T1000 (cell line): Measurements from ENCODE around the gene C8B.
A peak's percentile ranks its signal among the peaks of the same experiment; 100 is the strongest.

Experiments used
- DNase-seq: peaks from one replicate; lab custom pipeline; 2025; ENCODE audit warnings: mixed read lengths; lab: John Stamatoyannopoulos, UW

The C8B gene

DNA sequence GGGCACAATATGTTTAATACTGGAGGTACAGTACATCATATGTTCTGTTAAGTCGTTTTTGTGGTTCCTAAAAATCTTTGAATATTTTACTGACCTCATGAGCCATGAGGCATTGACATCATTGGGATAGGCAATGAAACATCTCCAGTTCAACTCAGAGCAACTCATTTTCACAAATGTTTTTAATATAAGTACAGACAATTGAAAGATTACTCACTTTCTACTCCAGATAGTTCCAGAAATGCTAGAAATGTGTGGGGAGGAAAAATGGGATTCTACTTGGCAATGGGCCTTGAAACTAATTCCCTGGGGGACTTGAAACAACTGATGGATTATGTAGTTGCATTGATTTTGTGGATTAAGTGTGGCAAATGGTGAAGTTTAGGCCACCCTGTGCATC lies 7.2 kb upstream of the C8B start:
- DNase-seq, result no peak

DNA sequence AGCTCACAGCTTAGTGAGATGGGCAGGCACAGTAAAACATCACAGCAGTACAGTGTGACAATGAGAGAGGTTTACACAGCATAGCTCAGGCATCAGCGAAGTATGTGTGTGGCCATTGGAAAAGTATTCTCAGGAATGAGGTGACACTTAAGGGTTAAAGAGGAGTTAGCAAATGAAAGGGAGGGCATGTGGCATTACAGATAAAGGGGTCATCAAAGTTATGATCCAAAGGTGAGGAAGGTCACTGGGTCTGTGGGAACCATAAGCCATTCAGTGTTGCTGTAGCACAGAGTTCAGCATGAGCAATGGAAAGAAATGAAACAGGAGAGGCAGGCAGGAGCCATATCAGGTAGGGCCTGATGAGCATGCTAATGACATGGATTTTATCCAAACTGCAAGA lies 4.5 kb upstream of the C8B start:
- DNase-seq, result no peak

DNA sequence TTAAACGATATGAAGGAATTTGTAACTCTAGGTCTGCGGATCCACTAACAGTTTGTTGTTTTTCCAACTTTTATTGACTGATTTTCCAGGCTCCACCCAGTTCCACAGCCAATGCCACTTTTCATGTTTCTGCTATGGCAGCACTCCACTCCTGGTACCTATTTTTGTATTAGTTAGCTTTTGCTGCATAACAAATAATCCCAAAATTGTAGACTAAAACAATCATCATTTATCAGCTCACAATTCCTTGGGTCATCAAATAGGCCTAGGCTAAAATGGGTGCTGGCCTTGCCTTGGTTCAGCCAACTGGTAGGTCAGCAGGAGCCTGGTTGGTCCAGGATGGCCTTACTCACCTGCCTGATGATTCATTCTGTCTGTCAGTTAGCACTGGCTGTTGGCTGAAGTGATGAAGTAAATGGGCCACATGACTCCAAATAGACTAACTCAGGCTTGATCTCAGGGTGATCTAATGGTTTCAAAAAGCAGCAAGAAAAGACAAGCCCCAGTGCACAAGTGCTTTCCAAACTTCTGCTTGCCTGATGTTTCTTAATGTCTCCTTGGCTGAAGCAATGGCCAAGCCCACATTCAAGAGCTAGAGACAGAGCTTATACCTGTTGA lies 3.2 kb upstream of the C8B start:
- no peak for DNase-seq

DNA sequence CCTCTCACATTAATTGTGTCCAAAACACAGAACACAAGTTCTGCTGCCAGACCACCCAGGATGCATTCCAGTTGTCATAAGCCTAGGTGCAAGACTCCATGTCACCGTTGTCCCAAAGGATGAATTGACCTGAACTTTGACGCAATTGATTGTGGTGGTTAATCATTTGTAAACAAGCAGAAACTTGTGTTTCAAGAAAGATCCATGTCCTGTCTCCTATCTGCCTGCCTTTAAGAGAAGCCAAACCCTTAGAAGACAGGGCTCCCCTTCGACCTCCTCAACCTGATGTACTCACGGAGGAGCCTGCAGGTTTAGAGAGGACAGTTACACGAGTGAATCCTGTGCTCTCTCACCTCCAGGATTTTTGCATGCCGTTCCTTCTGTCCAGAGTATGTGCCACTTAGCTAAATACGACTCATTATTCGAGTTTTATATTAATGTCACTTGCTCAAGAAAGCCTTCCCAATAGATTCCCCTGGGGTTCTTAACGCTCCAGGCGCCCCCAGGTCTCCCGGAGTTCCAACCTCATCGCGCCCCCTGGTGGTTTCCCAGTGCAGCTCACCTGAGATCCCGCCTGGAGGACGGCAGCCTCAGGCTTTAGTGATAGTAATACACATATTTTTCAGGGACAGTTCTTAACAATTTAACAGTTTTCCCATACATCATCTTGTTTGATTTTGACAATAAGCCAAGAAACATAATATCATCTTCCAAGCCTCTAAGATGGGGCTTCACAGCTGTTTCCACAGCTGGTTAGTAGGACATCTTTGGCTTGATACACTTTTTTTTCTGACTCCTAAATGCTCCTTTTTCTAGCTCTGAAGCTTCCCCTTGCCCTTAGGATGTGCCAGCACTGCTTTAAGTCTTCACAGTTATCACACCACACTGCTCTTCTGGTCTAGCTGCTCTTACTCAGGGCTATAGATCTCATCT lies 2.4 kb upstream of the C8B start:
- DNase-seq, result no peak

GRCh38 chr1:56967355-56967754 lies 1.5 kb upstream of the C8B start:
- DNase-seq, result no peak

GRCh38 chr1:56966698-56966999 lies 834 bp upstream of the C8B start:
- DNase-seq, result no peak

GRCh38 chr1:56965191-56965590 lies 624 bp downstream of the C8B start:
- DNase-seq, result no peak

DNA sequence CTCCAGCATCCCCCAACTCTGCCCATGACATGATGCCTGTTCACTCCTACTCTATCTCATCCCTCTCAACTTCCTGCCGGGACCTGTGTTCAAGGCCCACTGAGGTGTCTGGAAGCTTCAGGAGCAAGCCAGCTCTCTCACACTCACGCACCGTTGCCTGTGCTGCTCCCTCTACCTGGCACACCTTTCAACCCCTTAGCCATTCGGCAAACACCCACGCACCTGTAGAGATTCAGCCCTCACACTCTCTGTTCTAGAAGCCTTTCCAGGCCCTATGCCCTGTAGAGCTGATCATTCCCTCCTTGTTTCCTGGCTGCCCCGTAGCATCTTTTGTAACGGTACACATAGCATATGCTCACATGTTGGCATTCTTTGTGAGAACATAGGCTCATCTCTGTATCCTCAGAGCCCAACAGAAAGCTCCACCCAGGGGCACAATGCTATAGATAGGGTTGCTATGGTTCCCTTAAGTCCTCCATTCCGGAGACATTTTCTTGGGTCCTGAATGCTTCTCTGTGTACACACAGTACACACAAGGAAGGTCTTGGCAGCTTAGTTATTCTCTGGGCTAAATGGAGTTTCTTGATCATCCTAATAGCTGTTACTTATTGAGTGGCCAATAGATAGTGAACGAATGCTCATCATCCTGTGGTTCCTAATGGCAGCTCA lies 1.3 kb downstream of the C8B start:
- DNase-seq, result no peak

- DNase-seq, result no peak
Observed at GRCh38 chr1:56963667-56964066, 2.1 kb downstream of the C8B start.

GRCh38 chr1:56961426-56961825 lies 4.4 kb downstream of the C8B start:
- DNase-seq, result no peak

GRCh38 chr1:56958526-56958925 lies 7.3 kb downstream of the C8B start:
- DNase-seq, result peak; percentile 42

- DNase-seq, result no peak
Observed at GRCh38 chr1:56957931-56958330, 7.9 kb downstream of the C8B start.

- DNase-seq, result no peak
Observed at GRCh38 chr1:56954664-56955063, 11.2 kb downstream of the C8B start.

GRCh38 chr1:56953386-56953785 lies 12.4 kb downstream of the C8B start:
- DNase-seq, result no peak

DNA sequence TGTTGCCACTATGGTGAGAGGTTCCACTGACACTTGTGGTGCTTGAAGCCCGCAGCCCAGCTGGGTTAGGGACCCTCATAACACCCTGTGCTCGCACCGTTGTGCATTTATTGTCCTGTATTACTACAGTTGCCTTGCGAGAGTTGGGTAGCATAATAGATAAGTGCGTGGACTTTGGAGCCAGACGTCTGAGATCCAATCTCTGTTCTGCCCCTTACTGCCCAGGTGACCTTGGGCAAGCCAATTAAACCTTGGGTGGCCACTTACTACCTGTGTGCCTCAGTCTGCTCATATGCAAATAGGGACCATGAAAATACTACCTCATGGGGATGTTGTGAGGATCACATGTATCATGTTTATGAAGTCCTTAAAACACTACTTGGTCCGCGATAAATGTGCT lies 13.3 kb downstream of the C8B start:
- no peak for DNase-seq

- DNase-seq, result no peak
Observed at GRCh38 chr1:56948403-56949023, 17.3 kb downstream of the C8B start.

DNA sequence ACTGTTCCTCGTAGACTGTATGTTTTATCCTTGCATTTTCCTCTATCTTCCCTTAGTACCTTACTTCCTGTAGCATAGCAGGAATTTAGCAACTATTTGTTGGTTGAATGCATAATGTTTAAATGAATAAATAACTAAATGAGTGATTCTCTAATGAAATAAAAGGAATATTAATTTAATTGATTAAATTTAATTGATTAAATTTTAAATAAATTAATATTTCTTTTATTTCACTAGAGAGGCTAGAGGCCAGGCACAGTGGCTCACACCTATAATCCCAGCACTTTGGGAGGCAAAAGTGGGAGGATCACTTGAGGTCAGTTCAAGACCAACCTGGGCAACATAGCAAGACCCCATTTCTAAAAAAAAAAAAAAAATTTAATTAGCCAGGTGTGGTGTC lies 25.8 kb downstream of the C8B start:
- DNase-seq, result no peak

DNA sequence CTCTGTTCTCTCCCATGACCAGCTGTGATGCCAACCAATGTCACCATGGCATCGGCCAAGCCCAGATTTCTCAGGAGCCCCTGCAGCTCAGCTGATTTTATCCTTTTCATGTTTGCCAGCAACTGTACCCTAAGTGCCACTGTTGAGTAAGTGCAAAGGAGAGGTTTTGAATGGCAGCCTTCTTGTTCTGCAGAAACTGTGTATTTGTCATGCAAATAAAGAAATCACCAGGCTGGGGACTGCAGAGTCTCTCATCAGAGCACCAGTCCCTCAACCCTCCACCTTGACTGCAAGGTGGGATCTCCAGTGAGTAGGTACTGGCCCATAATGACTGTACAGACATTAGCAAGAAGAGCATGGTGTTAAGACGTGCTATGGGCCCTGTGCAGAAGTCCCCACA lies 26.6 kb downstream of the C8B start:
- no peak for DNase-seq

GRCh38 chr1:56938646-56939045 lies 27.2 kb downstream of the C8B start:
- no peak for DNase-seq

GRCh38 chr1:56934430-56935060 lies 31.3 kb downstream of the C8B start:
- DNase-seq, result peak; percentile 56

- DNase-seq, result no peak
Observed at GRCh38 chr1:56933606-56934005, 32.2 kb downstream of the C8B start.

- no peak for DNase-seq
Observed at GRCh38 chr1:56933161-56933560, 32.7 kb downstream of the C8B start.
